LNCaP clone FGC (cell line): ENCODE results near the gene PROCA1.

ENCODE experiments used
- DNase-seq: peaks from one replicate; pipeline ENCODE4 v3.0.0-alpha.2; 2011; ENCODE audit warnings: low read depth
- H3K4me3 ChIP-seq: 2 replicates; pipeline ENCODE4 v1.5.1; 2011; ENCODE audit warnings: mild to moderate bottlenecking, low read depth, low read length, control low read depth
- CTCF ChIP-seq: IDR thresholded peaks from 2 replicates; pipeline ENCODE4 v1.5.1; 2012; ENCODE audit warnings: mild to moderate bottlenecking; ENCODE audit not compliant: control insufficient read depth, insufficient read depth; ENCODE audit errors: extremely low read depth

The PROCA1 gene

GRCh38 chr17:28702752-28703150, 8.9 kb downstream of the PROCA1 start:
- H3K4me3 ChIP-seq = no peak overlapping the region
- no peak for TF ChIP-seq CTCF
- DNase-seq = no peak

GRCh38 chr17:28702026-28702751, 9.5 kb downstream of the PROCA1 start:
- TF ChIP-seq CTCF = no peak
- no peak overlapping the region for H3K4me3 ChIP-seq
- no peak for DNase-seq

GRCh38 chr17:28700830-28701492, 10.7 kb downstream of the PROCA1 start:
- H3K4me3 ChIP-seq = no peak overlapping the region
- no peak for DNase-seq
- no peak for TF ChIP-seq CTCF

GRCh38 chr17:28700278-28700677, 11.4 kb downstream of the PROCA1 start:
- DNase-seq = no peak
- no peak for TF ChIP-seq CTCF
- H3K4me3 ChIP-seq = no peak overlapping the region

- no peak for TF ChIP-seq CTCF
- no peak for DNase-seq
- H3K4me3 ChIP-seq = no peak overlapping the region
Measured at GRCh38 chr17:28698253-28698941, 13.3 kb downstream of the PROCA1 start.

GRCh38 chr17:28693869-28694268, 17.8 kb downstream of the PROCA1 start:
- no peak for TF ChIP-seq CTCF

GRCh38 chr17:28689011-28689410, 22.7 kb downstream of the PROCA1 start:
- DNase-seq = no peak
- no peak for TF ChIP-seq CTCF
- H3K4me3 ChIP-seq = no peak overlapping the region

More at GRCh38 chr17:28693869-28694268, 17.8 kb downstream of the PROCA1 start:
- no peak for DNase-seq
- no peak overlapping the region for H3K4me3 ChIP-seq
